Islet of Langerhans (tissue), 1 donor: Measurements from ENCODE around the gene IL6.
"Not testable (repeated sequence)": the region's sequence is repeated elsewhere in the genome, so short reads cannot be mapped to it uniquely, and the experiment has no call there.

Experiments
- FAIRE-seq: peaks from one replicate; lab custom pipeline; 2011; peaks lifted over from hg19 to GRCh38; lab: Jason Lieb, UNC

Gene IL6

DNA sequence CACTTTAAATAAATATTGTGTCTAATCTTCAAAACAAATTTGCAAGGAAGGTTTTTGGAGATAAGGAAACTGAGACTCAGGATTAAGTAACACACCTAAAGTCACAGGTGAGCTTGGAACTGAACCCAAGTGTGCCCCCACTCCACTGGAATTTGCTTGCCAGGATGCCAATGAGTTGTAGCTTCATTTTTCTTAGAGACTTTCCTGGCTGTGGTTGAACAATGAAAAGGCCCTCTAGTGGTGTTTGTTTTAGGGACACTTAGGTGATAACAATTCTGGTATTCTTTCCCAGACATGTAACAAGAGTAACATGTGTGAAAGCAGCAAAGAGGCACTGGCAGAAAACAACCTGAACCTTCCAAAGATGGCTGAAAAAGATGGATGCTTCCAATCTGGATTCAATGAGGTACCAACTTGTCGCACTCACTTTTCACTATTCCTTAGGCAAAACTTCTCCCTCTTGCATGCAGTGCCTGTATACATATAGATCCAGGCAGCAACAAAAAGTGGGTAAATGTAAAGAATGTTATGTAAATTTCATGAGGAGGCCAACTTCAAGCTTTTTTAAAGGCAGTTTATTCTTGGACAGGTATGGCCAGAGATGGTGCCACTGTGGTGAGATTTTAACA is 1.5 kb downstream of the IL6 start:
- FAIRE-seq, result no peak

GRCh38 chr7:22729180-22729825 is 2.3 kb downstream of the IL6 start:
- no peak for FAIRE-seq

DNA sequence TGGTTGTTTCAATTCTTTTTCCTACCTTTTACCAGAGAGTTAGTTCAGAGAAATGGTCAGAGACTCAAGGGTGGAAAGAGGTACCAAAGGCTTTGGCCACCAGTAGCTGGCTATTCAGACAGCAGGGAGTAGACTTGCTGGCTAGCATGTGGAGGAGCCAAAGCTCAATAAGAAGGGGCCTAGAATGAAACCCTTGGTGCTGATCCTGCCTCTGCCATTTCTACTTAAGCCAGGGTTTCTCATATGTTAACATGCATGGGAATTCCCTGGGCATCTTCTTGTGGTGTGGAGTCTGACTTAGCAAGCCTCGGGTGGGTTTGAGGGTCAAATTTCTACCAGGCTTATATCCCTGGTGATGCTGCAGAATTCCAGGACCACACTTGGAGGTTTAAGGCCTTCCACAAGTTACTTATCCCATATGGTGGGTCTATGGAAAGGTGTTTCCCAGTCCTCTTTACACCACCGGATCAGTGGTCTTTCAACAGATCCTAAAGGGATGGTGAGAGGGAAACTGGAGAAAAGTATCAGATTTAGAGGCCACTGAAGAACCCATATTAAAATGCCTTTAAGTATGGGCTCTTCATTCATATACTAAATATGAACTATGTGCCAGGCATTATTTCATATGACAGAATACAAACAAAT is 3.2 kb downstream of the IL6 start:
- FAIRE-seq, result no peak

GRCh38 chr7:22730921-22731654 is 4.1 kb downstream of the IL6 start:
- FAIRE-seq, result no peak

DNA sequence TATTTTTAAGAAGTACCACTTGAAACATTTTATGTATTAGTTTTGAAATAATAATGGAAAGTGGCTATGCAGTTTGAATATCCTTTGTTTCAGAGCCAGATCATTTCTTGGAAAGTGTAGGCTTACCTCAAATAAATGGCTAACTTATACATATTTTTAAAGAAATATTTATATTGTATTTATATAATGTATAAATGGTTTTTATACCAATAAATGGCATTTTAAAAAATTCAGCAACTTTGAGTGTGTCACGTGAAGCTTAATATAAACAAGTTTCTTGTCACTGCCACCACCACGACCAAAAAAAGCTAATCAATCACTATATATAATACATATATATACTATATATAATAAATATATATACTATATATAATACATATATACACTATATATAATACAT is 4.8 kb downstream of the IL6 start:
- FAIRE-seq, result no peak

GRCh38 chr7:22732556-22733126 is 5.6 kb downstream of the IL6 start:
- no peak for FAIRE-seq

GRCh38 chr7:22733761-22734160 is 6.8 kb downstream of the IL6 start:
- FAIRE-seq, result no peak

GRCh38 chr7:22743014-22743413 is 16.0 kb downstream of the IL6 start:
- FAIRE-seq, result no peak

- no peak for FAIRE-seq
Observed at GRCh38 chr7:22751341-22751740, 24.3 kb downstream of the IL6 start.

- no peak for FAIRE-seq
Observed at GRCh38 chr7:22757338-22757994, 30.5 kb downstream of the IL6 start.

DNA sequence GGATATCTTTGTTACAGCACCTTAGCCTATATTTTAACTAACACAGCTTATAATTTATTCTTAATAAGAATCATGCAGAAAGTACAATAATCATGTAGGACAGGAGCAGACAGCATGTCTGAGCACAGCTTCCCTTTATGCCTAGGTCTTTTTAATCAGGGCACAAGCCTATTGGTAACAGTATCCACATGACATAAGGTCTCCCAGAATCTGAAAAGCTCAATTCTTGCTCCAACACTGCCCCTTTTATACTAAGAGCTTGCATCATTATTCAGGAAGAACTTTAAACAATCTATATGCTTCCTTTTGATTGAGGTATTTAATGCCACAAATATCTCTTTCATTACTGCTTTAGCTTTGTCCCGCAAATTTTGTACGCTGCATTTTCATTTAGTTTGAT is 31.6 kb downstream of the IL6 start:
- FAIRE-seq, result no peak

- FAIRE-seq, result no peak
Observed at GRCh38 chr7:22759721-22760120, 32.7 kb downstream of the IL6 start.

GRCh38 chr7:22762866-22763265 is 35.9 kb downstream of the IL6 start:
- no peak for FAIRE-seq

DNA sequence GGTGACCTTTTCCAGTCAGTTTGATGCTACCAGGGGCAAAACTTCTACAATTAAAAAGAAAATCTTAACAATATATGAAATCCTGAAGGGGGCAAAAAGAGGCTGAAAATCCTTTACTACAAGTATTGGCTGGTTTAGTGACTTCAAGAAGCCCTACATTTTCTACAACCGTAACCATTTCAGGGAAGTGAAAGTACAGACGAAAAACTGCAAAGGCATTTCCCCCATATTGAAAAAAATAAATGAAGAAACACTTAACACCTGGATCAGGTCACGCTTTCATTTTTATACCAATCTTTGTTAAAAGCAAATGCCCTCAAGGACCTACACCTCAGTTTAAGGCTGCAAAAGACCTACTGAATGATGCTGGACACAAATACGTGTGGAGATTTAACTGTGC is 38.6 kb downstream of the IL6 start:
- FAIRE-seq, result no peak

DNA sequence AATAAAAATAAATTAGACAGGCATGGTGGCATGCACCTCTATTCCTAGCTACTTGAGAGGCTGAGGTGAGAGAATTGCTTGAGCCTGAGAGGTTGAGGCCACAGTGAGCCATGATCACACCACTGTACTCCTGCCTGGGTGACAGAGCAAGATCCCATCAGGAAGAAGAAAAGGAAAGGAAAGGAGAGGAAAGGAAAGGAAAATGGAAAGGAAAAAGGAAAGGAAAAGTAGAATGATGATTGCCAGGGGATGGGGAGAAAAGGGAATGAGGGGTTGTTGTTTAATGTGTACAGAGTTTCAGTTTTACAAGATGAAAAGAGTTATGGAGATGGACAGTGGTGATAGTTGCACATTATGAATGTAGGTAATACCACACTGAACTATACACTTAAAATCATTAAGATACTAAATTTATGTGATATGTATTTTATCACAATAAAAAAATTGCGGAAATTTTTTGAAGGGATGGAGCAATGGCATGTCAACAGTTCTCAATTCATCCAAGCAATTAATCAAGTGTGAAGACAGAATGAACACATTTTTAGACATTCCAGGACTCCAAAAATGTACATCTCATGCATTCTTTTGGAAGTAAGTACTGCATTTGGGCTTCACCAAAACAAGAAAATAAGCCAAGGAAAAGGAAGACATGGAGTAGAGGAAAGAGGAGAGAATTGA is 44.3 kb downstream of the IL6 start:
- no peak for FAIRE-seq

DNA sequence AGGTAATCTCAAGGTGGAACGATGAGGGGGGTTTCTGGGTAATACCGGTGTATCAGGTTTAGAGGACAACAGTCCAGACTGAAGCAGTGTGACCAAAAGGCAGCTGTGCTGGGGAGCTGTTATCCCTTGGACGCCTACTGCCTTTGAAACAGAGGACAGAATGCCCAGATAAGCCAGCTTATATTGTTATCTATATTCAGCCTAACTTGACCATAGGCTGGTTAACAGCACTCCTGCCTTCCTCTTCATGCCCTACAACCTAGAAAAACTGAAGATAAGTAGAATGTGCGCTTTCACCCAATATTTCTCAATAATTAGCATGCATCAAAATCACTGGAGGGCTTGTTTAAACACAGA is 44.9 kb downstream of the IL6 start:
- no peak for FAIRE-seq

- FAIRE-seq, result no peak
Observed at GRCh38 chr7:22772885-22773284, 45.9 kb downstream of the IL6 start.

DNA sequence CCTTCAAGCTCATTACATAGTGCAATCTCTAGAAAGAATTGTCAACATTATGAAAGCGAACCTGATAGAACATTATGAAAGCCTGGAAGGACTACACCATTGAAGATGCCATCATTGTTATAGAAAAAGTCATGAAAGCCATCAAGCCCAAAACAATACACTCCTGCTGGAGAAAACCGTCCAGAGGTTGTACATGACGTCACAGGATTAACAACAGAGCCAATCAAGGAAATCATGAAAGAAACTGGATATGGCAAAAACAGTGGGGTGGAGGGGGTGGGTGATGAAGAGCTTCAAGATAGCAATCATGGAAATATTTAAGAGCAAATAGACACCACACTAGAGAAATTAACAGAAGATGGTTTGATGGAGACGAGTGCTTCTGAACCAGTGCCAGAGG is 50.0 kb downstream of the IL6 start:
- no peak for FAIRE-seq

GRCh38 chr7:22779730-22780323 is 52.8 kb downstream of the IL6 start:
- FAIRE-seq, result not testable (repeated sequence)

DNA sequence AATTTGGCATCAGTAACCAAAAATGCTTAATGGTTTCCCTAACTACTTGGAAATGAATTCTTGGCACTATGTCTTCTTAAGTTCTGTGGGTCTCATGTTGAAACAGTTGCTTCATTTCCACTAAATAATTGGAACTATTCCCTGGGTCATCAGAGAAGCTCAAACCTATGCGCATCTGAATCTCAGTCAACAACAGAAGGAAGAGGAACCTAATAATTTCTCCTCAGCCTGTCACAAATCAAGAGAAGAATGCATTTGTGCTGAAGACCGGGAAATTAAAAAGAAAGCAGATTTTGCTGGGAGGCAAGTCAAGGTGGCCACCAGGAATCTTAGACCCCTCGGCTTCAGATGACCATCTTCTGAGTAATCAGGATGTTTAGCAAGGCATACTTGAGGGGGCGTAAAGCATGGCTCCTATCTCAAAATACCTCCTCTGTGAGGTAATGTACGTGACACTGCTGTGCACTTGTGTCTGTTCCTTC is 54.3 kb downstream of the IL6 start:
- no peak for FAIRE-seq
